GM12865 (cell line): ENCODE results near the gene RPS4Y1.
"Not testable (repeated sequence)": the region's sequence is repeated elsewhere in the genome, so short reads cannot be mapped to it uniquely, and the experiment has no call there.

ENCODE experiments used
- DNase-seq: peaks from one replicate; pipeline ENCODE4 v3.0.0; 2010; ENCODE audit warnings: low read depth
- H3K4me3 ChIP-seq: 2 replicates; pipeline ENCODE4 v1.5.1; 2011; ENCODE audit warnings: mild to moderate bottlenecking, low read depth, low read length, control low read depth
- TF ChIP-seq, protein P1 (sequence below): IDR thresholded peaks from 2 replicates; pipeline ENCODE4 v1.5.1; 2011; ENCODE audit warnings: low read length, control low read depth, low read depth, inconsistent platforms; ENCODE audit not compliant: insufficient read depth; ENCODE audit errors: missing control alignments

Gene RPS4Y1

DNA sequence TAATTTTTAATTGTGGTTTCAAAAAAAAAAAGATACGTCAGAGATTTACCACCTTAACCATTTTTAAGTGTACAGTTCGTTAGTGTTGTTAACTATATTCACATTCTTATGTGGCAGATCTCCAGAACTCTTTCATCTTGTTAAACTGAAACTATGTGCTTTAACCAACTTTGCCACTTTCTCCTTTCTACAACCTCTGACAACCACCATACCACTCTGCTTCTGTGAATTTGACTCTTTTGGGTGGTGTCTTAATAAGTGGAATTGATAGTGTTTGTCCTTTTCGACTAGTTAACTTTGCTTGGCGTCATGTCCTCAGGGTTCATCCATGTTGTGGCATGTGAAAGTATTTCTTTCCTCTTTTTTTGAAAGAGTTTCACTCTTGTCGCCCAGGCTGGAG lies 15.7 kb downstream of the RPS4Y1 start:
- no peak for DNase-seq
- TF ChIP-seq, protein P1, sequence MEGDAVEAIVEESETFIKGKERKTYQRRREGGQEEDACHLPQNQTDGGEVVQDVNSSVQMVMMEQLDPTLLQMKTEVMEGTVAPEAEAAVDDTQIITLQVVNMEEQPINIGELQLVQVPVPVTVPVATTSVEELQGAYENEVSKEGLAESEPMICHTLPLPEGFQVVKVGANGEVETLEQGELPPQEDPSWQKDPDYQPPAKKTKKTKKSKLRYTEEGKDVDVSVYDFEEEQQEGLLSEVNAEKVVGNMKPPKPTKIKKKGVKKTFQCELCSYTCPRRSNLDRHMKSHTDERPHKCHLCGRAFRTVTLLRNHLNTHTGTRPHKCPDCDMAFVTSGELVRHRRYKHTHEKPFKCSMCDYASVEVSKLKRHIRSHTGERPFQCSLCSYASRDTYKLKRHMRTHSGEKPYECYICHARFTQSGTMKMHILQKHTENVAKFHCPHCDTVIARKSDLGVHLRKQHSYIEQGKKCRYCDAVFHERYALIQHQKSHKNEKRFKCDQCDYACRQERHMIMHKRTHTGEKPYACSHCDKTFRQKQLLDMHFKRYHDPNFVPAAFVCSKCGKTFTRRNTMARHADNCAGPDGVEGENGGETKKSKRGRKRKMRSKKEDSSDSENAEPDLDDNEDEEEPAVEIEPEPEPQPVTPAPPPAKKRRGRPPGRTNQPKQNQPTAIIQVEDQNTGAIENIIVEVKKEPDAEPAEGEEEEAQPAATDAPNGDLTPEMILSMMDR, result no peak
- H3K4me3 ChIP-seq, result no peak overlapping the region

DNA sequence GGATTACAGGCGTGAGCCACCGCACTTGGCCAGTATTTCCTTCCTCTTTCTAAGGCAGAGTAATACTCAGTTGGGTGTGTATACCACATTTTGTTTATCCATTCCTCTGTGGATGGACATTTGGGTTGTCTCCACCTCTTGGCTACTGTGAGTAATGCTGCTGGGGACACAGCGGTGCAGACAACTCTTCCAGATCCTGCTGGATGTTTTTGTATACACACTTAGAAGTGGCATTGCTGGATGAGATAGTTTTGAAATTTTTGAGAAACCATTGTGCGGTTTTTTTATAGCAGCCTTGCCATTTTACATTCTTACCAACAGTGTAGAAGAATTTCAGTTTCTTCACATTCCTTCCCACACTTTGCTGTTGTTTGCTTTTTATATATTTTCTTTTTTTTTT lies 16.3 kb downstream of the RPS4Y1 start:
- DNase-seq, result no peak
- TF ChIP-seq, protein P1, result no peak
- no peak overlapping the region for H3K4me3 ChIP-seq

DNA sequence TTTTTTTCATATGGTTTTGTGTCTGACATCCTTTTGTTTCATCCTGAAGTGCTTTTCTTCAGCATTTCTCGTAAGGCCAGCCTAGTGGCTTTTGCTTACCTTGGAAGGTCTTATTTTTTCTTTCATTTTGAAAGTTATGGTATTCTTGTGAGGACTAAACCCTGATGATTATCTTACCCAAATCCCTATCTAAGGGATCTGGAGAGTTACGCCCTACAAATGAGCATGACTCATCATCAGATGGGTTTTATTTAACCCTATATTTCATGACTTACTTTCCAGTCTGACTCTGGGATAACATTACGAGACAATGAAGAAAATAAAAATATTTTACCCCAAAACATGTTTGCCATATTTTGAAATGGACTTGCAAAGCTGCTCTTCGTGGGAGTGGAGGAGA lies 18.4 kb downstream of the RPS4Y1 start:
- TF ChIP-seq, protein P1, result no peak
- H3K4me3 ChIP-seq, result no peak overlapping the region
- DNase-seq, result no peak

DNA sequence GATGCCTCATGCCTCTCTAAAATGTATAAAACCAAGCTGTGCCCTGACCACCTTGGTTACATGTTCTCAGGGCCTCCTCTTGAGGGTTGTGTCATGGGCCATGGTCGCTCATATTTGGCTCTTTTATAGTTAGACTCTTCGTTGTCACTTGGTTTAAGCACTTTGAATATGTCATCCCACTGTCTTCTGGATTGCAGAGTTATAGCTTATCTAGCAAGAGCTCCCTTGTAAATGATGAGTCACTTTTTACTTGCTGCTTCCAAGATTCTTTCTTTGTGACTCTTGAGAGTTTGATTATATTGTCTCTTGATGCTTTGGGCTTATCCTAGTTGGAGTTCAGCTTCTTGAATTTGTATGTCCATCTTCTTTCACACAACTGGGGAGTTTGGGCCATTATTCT lies 19.1 kb downstream of the RPS4Y1 start:
- TF ChIP-seq, protein P1, result no peak
- no peak overlapping the region for H3K4me3 ChIP-seq
- no peak for DNase-seq

DNA sequence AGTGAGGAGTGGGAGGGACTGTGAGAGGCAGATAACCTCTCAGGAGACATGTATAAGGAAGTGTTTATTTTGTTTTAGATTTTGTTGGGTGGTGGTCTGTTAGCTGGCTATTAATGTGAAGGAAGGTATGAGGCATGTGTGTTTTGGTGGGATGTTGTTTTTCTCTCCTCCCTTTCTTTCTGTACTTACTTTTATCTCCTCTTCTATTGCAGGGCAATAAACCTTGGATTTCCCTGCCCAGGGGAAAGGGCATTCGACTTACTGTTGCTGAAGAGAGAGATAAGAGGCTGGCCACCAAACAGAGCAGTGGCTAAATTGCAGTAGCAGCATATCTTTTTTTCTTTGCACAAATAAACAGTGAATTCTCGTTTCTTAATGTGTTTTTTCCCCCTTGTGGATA lies 25.2 kb downstream of the RPS4Y1 start:
- TF ChIP-seq, protein P1, result no peak
- no peak overlapping the region for H3K4me3 ChIP-seq
- DNase-seq, result no peak

DNA sequence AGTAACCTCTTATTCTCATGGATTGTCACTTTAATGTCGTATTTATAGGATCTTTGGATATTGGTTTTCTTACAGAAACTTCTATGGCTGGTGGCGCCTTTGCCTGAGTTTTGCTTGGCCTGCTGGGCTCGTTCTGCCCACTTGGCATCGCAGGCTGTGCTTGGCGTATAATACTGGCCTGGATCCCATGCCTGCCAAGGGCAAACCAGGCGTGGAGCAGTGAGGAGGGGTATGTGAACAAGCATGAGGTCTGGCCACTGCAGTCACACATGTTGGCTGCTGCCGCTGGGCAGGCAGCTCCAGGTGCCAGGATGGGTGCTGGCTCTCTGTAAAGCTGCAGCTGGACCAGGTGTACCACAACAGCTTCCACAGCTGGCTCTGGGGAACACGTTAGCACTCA lies 26.1 kb downstream of the RPS4Y1 start:
- TF ChIP-seq, protein P1, result no peak
- DNase-seq, result no peak
- H3K4me3 ChIP-seq, result no peak overlapping the region

DNA sequence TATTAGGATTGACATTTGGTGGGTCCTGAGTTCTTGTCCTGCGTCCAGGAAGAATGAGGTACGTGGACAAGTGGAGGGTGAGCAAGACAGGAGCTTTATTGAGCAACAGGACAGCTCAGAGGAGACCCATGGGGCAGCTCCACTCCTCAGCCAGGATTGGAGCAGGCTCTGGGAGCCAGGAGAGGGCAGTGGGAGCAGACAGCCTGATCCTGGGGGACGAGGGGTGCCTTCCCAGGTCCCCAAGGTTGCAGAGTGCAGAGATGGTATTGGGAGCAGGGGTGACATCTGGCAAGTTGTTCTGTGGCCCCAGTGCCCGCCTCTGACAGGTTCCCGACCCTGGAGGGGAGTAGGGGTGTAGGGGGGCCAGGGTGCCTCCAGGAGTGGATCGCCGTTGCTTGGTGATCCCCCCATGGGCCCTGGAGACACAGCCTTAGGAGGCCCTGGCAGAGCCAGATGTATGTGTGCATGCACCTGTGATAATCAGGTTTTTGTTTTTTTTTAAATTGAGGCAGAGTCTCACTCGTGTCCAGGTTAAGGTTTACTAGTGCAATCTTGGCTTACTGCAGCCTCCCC lies 26.7 kb downstream of the RPS4Y1 start:
- no peak overlapping the region for H3K4me3 ChIP-seq
- TF ChIP-seq, protein P1, result no peak
- DNase-seq, result no peak

DNA sequence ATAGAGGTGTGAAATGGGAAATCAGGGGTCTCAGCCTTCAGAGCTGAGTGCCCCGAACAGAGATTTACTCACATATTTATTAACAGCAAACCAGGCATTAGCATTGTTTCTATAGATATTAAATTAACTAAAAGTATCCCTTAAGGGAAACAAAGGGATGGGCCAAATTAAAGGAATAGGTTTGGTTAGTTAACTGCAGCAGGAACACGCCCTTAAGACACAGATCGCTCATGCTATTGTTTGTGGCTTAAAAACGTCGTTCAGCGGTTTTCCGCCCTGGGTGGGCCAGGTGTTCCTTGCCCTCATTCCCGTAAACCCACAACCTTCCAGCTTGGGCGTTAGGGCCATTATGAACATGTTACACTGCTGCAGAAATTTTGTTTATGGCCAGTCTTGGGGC lies 30.8 kb downstream of the RPS4Y1 start:
- H3K4me3 ChIP-seq, DNase-seq: not testable (repeated sequence)
